Subcutaneous adipose tissue (tissue), 4 donors: ENCODE results near the gene ATG14. TPM values are rescaled to one million over a fixed set of nuclear protein-coding genes. Genes with fewer than 3 reads are reported as not detected.

Experiments used
- total RNA-seq, 4 donors: library from RNA; depleted of rRNA; stranded (reverse); fragments of >200 nt; gene quantifications; one replicate each; pipeline ENCODE4 v1.1.0, GENCODE V29; 2016
- TF ChIP-seq, protein P1 (sequence below): fragments of 450-650 bp; IDR thresholded peaks from one replicate; pipeline ENCODE4 v1.5.1; 2016; ENCODE audit warnings: low read depth, mild to moderate bottlenecking, control low read depth, antibody characterized with exemption, moderate library complexity

ATG14 gene
- total RNA-seq, 4 donors from 2014 or later: 15.0 to 24.3 (median 19.7) TPM

DNA sequence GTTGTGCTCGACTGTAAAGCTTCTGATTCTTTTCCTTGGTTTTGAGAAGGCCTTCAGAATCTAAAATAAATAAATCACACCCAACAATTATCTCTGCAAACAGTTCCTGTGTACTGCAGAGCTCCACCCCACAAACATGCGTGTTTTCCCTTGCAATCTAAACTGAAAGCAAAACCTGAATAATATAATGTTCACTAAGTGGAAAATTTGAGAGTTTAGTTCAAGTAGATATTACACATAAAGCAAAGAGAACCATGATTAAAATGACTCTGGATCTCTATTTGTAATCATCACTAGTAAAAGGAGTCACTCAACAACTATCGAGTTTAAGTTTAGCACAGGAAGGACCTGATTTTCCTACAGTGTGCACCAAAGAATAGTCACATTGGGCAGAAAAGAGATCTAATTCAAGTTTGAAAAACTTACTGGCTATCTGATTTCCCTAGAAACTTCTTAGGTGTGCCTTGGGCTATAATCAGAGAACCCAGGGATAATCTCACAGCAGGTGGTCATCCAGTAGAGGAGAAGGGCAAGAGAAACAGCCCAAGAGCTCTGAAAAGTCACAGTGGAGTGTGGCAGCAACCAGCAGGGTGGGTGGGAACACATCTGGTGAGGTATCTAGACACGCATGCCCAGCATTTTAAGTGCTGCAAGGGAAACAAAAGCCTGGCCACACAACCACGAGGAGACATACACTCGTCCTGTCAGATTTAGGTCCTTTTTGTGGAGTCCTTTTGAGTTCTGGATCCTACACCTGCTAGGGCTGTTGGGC, 25.4 kb downstream of the ATG14 start:
- TF ChIP-seq, protein P1, sequence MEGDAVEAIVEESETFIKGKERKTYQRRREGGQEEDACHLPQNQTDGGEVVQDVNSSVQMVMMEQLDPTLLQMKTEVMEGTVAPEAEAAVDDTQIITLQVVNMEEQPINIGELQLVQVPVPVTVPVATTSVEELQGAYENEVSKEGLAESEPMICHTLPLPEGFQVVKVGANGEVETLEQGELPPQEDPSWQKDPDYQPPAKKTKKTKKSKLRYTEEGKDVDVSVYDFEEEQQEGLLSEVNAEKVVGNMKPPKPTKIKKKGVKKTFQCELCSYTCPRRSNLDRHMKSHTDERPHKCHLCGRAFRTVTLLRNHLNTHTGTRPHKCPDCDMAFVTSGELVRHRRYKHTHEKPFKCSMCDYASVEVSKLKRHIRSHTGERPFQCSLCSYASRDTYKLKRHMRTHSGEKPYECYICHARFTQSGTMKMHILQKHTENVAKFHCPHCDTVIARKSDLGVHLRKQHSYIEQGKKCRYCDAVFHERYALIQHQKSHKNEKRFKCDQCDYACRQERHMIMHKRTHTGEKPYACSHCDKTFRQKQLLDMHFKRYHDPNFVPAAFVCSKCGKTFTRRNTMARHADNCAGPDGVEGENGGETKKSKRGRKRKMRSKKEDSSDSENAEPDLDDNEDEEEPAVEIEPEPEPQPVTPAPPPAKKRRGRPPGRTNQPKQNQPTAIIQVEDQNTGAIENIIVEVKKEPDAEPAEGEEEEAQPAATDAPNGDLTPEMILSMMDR: no peak

DNA sequence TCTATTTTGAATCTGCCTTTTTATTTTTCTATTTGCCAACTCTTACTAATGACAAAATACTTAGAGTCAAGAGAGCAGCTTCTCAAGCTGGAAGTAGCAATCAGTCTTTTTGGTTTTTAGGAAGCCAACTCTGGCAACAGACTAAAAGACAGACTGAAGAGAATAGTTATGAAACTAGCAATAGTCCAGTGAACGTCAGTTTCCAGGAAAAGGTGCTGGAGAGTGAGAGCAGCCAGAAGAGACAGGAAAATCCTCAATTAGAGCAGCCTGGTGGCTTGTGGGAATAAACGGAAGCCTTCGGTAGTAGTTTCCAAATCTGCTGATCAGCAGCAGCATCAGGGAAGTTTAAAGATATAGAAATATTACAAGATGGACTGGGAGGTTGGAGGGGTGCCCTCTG, 27.1 kb downstream of the ATG14 start:
- TF ChIP-seq, protein P1: no peak

DNA sequence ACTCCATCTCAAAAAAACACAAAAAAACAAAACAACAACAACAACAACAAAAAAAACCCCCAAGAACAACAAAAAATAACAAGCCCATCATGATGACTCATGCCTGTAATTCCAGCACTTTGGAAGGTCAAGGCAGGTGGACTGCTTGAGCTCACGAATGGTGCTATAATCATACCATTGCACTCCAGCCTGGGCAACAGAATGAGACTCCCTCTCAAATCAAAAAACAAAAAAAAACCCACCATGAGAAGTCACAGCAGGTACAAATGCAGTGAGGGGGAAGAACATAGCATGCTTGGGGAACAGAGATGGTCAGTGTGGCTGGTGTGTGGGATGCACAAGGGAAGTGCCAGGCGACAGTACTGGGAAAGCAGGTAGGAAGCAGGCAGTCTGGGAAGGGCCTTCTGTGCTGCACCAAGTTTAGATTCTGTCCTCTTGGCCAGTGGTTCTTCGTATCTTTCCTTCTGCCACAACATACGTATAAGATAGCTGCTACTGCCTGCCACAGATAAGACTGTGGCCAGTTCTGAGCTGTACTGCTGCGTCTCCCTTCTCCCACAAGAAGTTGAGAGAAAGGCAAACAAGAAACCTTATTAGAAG, 28.0 kb downstream of the ATG14 start:
- TF ChIP-seq, protein P1: no peak

DNA sequence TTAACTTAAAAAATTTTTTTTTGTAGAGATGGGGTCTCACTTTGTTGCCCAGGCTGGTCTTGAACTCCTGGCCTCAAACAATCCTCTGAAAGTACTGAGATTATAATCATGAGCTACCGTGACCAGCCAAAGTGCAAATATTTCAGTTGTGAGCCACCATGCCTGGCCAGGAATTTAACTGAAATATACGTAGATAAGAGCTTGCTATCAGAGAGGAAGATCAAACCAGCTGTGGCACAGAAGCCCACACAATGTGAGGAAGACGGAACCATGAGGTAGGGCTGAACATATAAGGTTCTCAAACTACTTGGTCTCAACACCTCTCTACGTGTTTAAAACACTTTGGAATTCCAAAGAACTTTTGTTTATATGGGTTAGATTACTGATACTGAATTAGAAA, 29.1 kb downstream of the ATG14 start:
- TF ChIP-seq, protein P1: no peak

DNA sequence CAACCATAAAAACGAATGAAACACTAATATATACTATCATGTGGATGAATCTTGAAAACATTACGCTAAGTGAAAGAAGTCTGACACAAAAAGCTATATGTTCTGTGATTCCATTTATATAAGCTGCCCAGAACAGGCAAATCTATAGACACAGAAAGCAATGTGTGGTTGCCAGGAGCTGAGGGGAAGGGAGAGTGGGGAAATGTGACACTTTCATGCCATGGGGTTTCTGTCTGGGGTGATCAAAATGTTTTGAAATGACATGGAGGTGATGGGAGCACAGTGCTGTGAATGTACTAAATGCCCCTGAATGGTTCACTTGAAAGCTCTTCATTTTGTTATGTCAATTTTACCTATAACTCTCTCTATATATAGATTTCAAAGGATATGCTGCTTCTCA, 30.1 kb downstream of the ATG14 start:
- TF ChIP-seq, protein P1: no peak

DNA sequence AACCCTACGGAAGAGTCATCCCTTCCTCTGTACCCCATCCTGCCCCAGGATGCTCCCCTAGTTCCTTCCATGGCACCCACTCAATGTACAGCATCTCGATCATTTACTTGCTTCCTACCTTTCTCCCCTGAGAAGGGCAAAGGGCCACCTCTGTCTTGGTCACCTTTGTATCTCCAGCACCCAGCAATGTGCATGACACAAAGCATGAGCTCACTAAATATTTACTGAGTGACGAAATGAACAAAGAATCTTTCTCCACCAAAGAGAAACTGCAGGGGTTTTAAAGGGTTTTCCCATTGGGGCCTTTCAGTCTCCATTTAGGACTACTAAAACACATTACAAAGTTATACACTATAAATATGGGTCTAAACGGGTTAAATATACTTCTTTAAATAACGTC, 30.6 kb downstream of the ATG14 start:
- TF ChIP-seq, protein P1: no peak

DNA sequence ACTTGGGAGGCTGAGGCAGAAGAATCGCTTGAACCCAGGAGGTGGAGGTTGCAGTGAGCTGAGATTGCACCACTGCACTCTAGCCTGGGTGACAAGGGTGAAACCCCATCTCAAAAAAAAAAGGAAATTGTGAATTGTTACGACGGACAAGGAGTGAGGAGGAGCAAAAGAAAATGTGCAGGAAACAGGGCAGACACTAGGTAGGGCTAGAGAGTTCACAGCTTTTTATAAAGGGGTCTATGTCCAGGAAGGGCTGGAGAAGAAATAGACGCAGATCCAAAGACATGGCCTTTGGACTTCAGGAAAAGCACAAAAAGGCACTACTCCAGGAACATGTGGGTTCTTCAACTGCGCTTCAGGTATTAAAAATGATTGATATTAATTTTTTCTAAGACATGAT, 34.4 kb downstream of the ATG14 start:
- TF ChIP-seq, protein P1: no peak
